GM10248 (cell line): ENCODE results near the gene UBE2E2.

Experiments
- CTCF ChIA-PET: fragments of 300-600 bp; sonication (Branson Sonifier 250); formaldehyde crosslinking; extraction: SDS; loops from one replicate; lab custom pipeline; 2021; ENCODE audit warnings: antibody characterized with exemption; lab: Yijun Ruan, JAX
- POLR2A ChIA-PET: fragments of 350-650 bp; sonication (Branson Sonifier 250); formaldehyde crosslinking; extraction: SDS; loops from one replicate; lab custom pipeline; 2020; ENCODE audit warnings: antibody characterized with exemption; lab: Yijun Ruan, JAX
- DNase-seq: peaks from one replicate; pipeline ENCODE4 v3.0.0; 2012; ENCODE audit errors: extremely low spot score
- CTCF ChIP-seq: IDR thresholded peaks from 2 replicates; pipeline ENCODE4 v1.5.1; 2012; ENCODE audit warnings: mild to moderate bottlenecking, low read depth; ENCODE audit errors: extremely low read depth, missing control alignments, control extremely low read depth

UBE2E2 gene

GRCh38 chr3:23241256-23241655 is 38.1 kb downstream of the UBE2E2 start:
- ChIA-PET POLR2A (no interaction called here), CTCF (interaction anchor here (1.0 to 2.0 kb wide), 3 partner anchors 13 to 14 kb away, joined by 3 to 12 read pairs (median 5); no protein-coding TSS in a partner anchor)
- no peak for TF ChIP-seq CTCF
- no peak for DNase-seq

- POLR2A ChIA-PET, result no interaction called here
- DNase-seq, result no peak
- no peak for TF ChIP-seq CTCF
- CTCF ChIA-PET, result interaction anchor here (1.0 to 2.0 kb wide), 2 partner anchors 13 to 14 kb away, joined by 3 to 12 read pairs; no protein-coding TSS in a partner anchor
These were observed 39.0 kb downstream of the UBE2E2 start for GRCh38 chr3:23242106-23242505.

- POLR2A ChIA-PET, result no interaction called here
- CTCF ChIA-PET, result interaction anchor here (1.3 kb wide), 1 partner anchor 10 kb away, joined by 5 read pairs; no protein-coding TSS in a partner anchor
- DNase-seq, result no peak
- TF ChIP-seq CTCF, result no peak
These were observed 41.4 kb downstream of the UBE2E2 start for GRCh38 chr3:23244324-23245041.

- DNase-seq, result no peak
- CTCF ChIA-PET, result interaction anchor here (1.9 kb wide), 1 partner anchor 12 kb away, joined by 8 read pairs; no protein-coding TSS in a partner anchor
- no peak for TF ChIP-seq CTCF
- POLR2A ChIA-PET, result no interaction called here
These were observed 43.5 kb downstream of the UBE2E2 start for GRCh38 chr3:23246651-23247050.

- POLR2A ChIA-PET, result no interaction called here
These were observed 45.5 kb downstream of the UBE2E2 start for GRCh38 chr3:23248594-23249131.

GRCh38 chr3:23249961-23250360 is 46.8 kb downstream of the UBE2E2 start:
- ChIA-PET CTCF (no interaction called here), POLR2A (no interaction called here)
- DNase-seq, result no peak
- TF ChIP-seq CTCF, result no peak

More at GRCh38 chr3:23248594-23249131, 45.5 kb downstream of the UBE2E2 start:
- CTCF ChIA-PET, result interaction anchor here (0.8 to 1.1 kb wide), 5 partner anchors 10 to 247 kb away, joined by 3 read pairs; no protein-coding TSS in a partner anchor
- DNase-seq, result no peak
- no peak for TF ChIP-seq CTCF
